Left kidney (tissue), 2 donors: Measurements from ENCODE around the gene ARSG. TPM values are rescaled to one million over a fixed set of nuclear protein-coding genes. Genes with fewer than 3 reads are reported as not detected.

Experiments used
- DNase-seq: peaks from one replicate; pipeline ENCODE4 v3.0.0-alpha.2; 2013
- polyA plus RNA-seq: library from polyadenylated mRNA; unstranded; fragments of 120-200 nt; gene quantifications from one replicate; pipeline ENCODE4 v1.2.1, GENCODE V29; 2013; ENCODE audit not compliant: insufficient read length

Gene ARSG
- polyA plus RNA-seq, 1 donor = 6.2 TPM

- DNase-seq = no peak
Observed at GRCh38 chr17:68431045-68431608, 139.8 kb downstream of the ARSG start.

GRCh38 chr17:68431661-68432071 lies 140.4 kb downstream of the ARSG start:
- DNase-seq = peak; percentile 55

- no peak for DNase-seq
Observed at GRCh38 chr17:68432086-68432864, 141.0 kb downstream of the ARSG start.

- DNase-seq = no peak
Observed at GRCh38 chr17:68433211-68433610, 141.9 kb downstream of the ARSG start.

- no peak for DNase-seq
Observed at GRCh38 chr17:68433911-68434508, 142.7 kb downstream of the ARSG start.

GRCh38 chr17:68435361-68435760 lies 144.1 kb downstream of the ARSG start:
- no peak for DNase-seq

- peak; percentile 77 for DNase-seq
Observed at GRCh38 chr17:68435876-68436842, 144.9 kb downstream of the ARSG start.

- DNase-seq = no peak
Observed at GRCh38 chr17:68437979-68438822, 146.9 kb downstream of the ARSG start.

GRCh38 chr17:68439656-68440290 lies 148.5 kb downstream of the ARSG start:
- no peak for DNase-seq

GRCh38 chr17:68440526-68440925 lies 149.2 kb downstream of the ARSG start:
- no peak for DNase-seq

GRCh38 chr17:68441070-68441770 lies 149.9 kb downstream of the ARSG start:
- no peak for DNase-seq

- no peak for DNase-seq
Observed at GRCh38 chr17:68443972-68444464, 152.7 kb downstream of the ARSG start.

- no peak for DNase-seq
Observed at GRCh38 chr17:68445671-68446070, 154.4 kb downstream of the ARSG start.

GRCh38 chr17:68446626-68447041 lies 155.3 kb downstream of the ARSG start:
- no peak for DNase-seq

- DNase-seq = no peak
Observed at GRCh38 chr17:68449021-68449739, 157.9 kb downstream of the ARSG start.

- DNase-seq = no peak
Observed at GRCh38 chr17:68450391-68450790, 159.1 kb downstream of the ARSG start.

GRCh38 chr17:68450801-68451200 lies 159.5 kb downstream of the ARSG start:
- no peak for DNase-seq

GRCh38 chr17:68451670-68452354 lies 160.5 kb downstream of the ARSG start:
- no peak for DNase-seq
